NCI-H2227 (cell line): ENCODE data around the gene SOBP.

Source experiments
- DNase-seq: peaks from one replicate; lab custom pipeline; 2025; ENCODE audit not compliant: unreplicated experiment; lab: John Stamatoyannopoulos, UW

Gene SOBP

GRCh38 chr6:107655864-107656263 is 165.9 kb downstream of the SOBP start:
- DNase-seq, result peak; percentile 13

GRCh38 chr6:107656401-107656800 is 166.5 kb downstream of the SOBP start:
- no peak for DNase-seq

- DNase-seq, result no peak
Observed at GRCh38 chr6:107656883-107657282, 167.0 kb downstream of the SOBP start.

DNA sequence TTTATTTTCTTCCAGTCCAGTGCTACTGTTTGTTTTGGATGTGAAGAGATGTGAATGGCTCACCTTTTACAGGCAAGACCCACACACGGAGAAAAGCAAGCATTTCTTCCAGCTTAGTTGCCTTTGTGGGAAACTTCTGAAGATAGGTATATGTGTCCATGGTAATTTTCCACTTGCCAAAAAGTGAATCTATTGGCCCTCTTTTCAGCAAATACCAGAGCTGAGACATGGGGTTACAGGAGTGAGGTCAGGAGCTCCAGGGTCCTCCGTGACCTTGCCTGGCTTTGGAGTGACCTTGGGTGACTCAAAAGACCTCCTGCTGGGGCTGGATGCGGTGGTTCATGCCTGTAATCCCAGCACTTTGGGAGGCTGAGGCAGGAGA is 167.4 kb downstream of the SOBP start:
- DNase-seq, result no peak

GRCh38 chr6:107657755-107658461 is 168.0 kb downstream of the SOBP start:
- DNase-seq, result peak; percentile 54

GRCh38 chr6:107658920-107659865 is 169.3 kb downstream of the SOBP start:
- DNase-seq, result no peak

- no peak for DNase-seq
Observed at GRCh38 chr6:107660839-107661238, 170.9 kb downstream of the SOBP start.

DNA sequence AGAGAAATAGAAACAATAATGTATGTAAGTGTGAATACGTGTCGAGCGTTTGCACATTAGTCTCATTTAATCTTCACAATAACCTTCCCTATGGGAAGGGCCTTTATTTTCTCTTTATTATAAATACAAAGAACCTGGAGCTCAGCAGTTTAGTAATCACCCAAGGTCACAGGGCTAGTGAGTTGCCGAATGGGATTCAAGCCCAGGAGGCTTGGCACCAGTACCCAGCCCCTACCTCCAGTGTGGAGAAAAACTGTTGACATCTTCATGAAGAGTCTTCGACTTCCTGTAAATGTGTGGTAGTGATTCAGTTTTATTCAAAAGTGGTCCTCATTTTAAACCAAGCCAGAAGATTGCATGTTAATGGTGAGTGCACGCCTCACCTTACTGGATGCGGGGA is 171.4 kb downstream of the SOBP start:
- no peak for DNase-seq

DNA sequence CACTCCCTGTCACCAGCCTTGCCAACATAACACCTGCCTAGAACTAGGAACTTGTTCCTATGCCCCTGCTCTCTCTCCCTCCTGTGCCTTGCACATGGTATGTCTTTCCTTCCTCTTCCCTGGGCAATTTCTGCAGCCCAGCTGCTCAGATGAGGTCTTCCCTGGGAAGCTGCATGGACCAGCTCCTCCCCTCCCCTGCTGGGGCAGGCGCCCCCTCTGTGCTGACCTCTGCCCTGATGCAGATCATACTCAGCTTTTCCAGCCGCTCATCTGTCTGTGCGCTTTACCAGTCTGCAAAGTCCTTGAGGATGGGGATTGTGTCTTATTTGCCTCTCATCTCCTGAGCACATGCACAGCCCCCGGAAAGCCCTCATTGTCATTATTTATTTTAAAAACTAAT is 172.4 kb downstream of the SOBP start:
- peak; percentile 9 for DNase-seq

- DNase-seq, result no peak
Observed at GRCh38 chr6:107663308-107663707, 173.4 kb downstream of the SOBP start.

- DNase-seq, result no peak
Observed at GRCh38 chr6:107665382-107665781, 175.5 kb downstream of the SOBP start.

DNA sequence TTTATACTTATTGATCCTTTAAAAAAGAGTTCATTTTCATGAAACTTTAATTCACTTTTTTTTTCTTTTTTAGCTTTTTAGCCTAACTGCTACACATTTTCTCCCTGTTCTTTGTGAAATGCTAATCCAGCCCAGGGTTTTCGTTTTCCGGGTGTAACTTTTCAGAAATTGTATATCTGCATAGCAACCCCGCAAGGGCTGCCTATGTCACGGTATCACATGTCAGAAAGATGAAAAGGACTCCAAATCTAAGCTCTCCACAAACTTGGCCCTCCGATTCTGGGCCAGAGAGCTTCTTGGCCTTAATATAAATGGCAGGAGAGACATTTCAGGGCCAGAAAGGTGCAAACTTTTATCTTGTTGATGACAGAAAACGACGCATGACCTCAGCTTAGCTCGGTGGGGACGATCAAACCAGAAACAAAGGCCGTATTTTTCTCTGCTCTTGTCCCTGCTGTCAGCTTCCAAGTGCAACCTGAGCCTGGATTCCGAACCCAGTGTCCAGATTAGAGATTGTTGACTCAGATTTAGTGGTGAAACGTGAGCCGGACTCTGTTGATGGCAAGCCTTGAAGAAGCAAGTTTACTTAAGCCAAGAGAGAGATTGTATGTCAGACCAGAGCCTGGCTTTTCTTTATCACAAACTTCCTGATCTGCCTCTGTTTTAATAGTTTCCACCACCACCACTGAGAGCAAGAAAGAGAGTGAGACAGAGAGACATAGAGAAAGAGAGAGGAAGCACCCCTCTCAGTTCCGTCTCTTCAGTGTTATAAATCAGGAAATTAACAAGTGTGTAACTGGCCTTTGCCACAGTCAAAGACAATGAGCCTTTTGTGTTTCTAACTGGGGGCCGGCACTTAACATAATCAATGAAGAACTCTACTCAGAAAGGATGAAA is 176.4 kb downstream of the SOBP start:
- no peak for DNase-seq

DNA sequence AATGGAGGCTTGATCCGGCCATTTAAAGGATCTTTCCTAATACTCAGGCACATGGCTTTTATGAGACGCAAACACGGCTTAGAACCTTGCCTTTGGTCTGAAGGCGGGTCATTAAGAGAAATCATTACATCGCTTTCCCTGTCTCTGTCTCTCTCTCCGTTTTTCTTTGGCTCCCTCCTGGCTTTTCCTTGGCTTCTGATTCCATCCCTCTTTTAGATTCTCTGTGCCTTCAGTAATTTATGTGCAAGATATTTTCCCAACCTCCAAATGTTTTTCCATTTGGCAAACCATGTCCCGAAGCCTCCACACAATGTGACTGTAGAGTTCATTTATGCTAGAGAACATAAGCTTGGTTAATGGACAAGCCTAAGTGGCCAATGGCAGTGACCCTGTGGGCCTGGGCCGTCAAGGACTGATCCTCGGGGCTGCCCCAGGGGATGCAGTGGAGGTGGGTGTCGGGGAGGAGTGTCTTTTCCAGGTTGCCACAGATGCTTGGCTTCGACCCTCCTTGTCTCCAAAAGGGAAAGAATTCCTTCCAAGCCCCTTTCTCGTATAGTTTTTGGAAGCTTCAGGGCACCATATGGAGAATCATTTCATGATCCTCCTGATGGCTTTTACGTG is 177.2 kb downstream of the SOBP start:
- no peak for DNase-seq

DNA sequence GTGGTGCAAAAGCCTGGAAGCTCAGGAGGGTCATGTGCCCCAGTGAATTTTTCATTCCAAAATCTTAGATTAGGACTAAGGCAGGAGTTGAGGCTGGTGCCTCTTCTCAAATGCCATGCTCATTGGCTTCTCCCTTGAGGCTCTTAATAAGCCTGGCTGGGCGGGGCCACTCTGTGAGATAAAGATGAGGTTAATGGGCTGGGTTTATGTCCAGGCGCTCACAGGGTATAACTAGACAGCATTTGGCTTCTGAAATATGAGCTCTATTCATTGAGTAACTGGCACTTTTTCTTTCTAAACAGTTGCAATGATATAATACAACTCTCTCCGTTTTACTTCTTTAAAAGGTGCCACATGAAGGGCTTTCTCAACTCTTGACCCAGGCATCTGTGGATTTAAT is 177.9 kb downstream of the SOBP start:
- no peak for DNase-seq

- DNase-seq, result no peak
Observed at GRCh38 chr6:107668743-107669474, 179.0 kb downstream of the SOBP start.

- DNase-seq, result peak; percentile 27
Observed at GRCh38 chr6:107670792-107671199, 180.9 kb downstream of the SOBP start.

DNA sequence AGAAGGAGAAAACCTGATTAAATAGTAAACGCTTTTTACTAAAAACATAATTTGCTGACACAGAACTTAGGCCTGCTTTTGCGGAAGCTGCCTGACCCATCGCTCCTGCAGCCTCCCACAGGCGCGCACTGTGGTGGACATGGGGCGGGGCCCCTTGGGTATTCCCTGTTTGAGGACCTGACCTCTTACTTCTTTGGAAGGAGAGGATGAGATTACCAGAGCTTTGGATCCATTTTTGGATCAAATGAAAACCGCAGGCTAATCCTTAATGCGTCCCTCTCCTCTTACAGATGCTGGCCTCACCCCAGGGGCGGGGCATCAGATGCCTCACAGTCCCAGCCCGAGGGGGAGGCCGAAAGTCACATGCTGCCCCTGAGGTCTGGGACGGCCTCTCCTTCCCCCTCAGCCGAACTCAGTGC is 183.2 kb downstream of the SOBP start:
- DNase-seq, result no peak

DNA sequence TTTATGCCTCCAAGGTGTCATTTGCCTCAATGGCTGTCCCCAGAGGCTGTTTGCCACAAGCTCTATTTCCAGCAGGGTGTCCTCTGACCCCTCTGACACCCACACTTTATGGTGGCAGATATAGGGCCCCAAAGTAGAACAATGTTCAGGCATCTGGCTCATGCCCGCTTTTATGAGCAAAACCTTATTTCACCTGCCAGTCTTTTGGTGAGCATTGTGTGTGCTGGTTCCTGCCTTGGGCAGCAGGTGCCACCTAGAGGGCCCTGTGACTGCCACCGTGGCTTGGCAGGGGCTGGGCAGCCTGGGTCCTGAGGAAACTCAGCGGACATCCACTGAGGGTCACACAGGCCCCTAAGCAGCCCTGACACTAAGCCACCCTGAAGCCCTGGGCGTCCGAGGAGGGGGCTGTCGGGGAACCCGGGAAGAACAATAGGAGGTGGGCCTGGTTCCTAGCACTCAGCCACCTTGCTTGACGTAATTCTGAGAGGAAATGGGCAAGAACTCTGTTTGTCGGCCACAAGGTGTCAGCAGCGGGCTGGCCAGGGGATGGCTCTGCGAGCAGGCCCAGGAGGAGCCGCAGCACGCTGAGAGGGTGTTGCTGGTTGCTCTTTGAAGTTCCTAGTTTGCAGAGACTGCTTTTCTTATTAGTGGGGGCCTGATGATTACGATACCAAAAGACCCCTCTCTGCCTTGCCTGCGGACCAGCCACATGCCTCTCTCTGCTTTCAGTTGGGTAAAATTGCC is 185.2 kb downstream of the SOBP start:
- DNase-seq, result peak; percentile 88

DNA sequence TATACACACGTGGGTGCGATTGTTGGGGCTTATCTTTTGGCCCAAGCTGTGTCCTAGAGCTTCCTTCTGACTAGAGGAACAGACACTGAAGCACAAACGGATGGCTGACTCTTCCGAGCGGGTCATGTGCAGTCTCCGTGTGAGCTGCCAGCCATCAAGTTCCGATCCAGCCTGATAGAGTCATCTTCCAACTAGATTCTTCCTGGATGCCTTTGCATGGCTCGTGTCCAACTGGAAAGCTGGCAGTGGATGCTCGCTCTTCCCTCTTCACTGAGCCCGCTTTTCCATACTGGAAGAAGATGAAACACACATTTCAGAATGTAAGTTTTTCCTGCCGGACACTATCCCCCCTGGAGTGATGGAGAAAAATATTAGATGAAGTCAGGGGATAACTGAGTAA is 186.1 kb downstream of the SOBP start:
- DNase-seq, result no peak
